Ascending aorta (tissue), 2 donors: ENCODE results near the gene POF1B. TPM values are rescaled to one million over a fixed set of nuclear protein-coding genes. Genes with fewer than 3 reads are reported as not detected.
"Not testable (repeated sequence)": the region's sequence is repeated elsewhere in the genome, so short reads cannot be mapped to it uniquely, and the experiment has no call there.

ENCODE experiments used
- DNase-seq, 2 donors: peaks; one replicate each; pipeline ENCODE4 v3.0.0-alpha.2; 2019; ENCODE audit warnings: low spot score in 2 of 2
- H3K27ac ChIP-seq, 2 donors: fragments of 200-600 bp; sonication (generic); one replicate each; pipeline ENCODE4 v1.5.1; 2016 to 2017; ENCODE audit warnings: mild to moderate bottlenecking in 1 of 2
- H3K27me3 ChIP-seq: fragments of 200-600 bp; sonication (generic); one replicate; pipeline ENCODE4 v1.5.1; 2017
- H3K36me3 ChIP-seq, 2 donors: fragments of 200-600 bp; sonication (generic); one replicate each; pipeline ENCODE4 v1.5.1; 2016
- H3K4me1 ChIP-seq, 2 donors: fragments of 200-600 bp; sonication (generic); one replicate each; pipeline ENCODE4 v1.5.1; 2016 to 2017; ENCODE audit warnings: mild to moderate bottlenecking in 1 of 2
- H3K4me3 ChIP-seq, 2 donors: fragments of 200-600 bp; sonication (generic); one replicate each; pipeline ENCODE4 v1.5.1; 2016 to 2017; ENCODE audit warnings: mild to moderate bottlenecking in 1 of 2
- H3K9me3 ChIP-seq, 2 donors: fragments of 200-600 bp; sonication (generic); one replicate each; pipeline ENCODE4 v1.5.1; 2016
- intact Hi-C: fragments of 100-400 bp; cut with DNase I; formaldehyde crosslinking; loops from one replicate; pipeline ENCODE4 v1.15.1; 2023
- total RNA-seq: library from RNA; depleted of rRNA; stranded (reverse); fragments of >200 nt; gene quantifications from one replicate; pipeline ENCODE4 v1.1.0, GENCODE V29; 2016
- TF ChIP-seq, protein P1 (sequence below), 3 experiments: fragments of 200-600 bp in 2 of 3; fragments of 450-650 bp in 1 of 3; sonication (generic) in 2 of 3; IDR thresholded peaks; one replicate each; pipeline ENCODE4 v1.5.1; 2016 to 2019; ENCODE audit warnings: antibody characterized with exemption in 3 of 3, mild to moderate bottlenecking in 1 of 3, moderate library complexity in 1 of 3

POF1B gene
- total RNA-seq, 1 donor from 2014 or later: 0.21 TPM

DNA sequence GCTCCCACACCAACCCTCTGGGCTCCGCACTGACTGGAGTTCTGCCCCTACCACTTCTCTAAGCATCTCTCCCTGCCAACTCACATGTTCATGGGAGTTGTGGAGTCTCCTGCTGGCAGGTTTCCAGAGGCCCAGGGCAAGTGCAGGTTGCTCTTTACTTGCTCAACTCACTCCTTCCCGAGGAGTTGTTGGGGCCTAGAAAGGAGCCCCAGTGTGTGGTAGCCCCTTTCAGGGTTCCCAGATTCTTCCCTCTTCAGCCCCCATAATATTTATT is 52.5 kb downstream of the POF1B start:
- intact Hi-C loops: no loop called here
- H3K36me3 ChIP-seq: no peaks in the 10 kb centered on the region
- DNase-seq: no peak
- H3K9me3 ChIP-seq: no peaks in the 10 kb centered on the region
- H3K4me1 ChIP-seq: no peaks in the 10 kb centered on the region
- H3K4me3 ChIP-seq: no peak overlapping the region
- H3K27me3 ChIP-seq: no peaks in the 10 kb centered on the region
- TF ChIP-seq, protein P1, sequence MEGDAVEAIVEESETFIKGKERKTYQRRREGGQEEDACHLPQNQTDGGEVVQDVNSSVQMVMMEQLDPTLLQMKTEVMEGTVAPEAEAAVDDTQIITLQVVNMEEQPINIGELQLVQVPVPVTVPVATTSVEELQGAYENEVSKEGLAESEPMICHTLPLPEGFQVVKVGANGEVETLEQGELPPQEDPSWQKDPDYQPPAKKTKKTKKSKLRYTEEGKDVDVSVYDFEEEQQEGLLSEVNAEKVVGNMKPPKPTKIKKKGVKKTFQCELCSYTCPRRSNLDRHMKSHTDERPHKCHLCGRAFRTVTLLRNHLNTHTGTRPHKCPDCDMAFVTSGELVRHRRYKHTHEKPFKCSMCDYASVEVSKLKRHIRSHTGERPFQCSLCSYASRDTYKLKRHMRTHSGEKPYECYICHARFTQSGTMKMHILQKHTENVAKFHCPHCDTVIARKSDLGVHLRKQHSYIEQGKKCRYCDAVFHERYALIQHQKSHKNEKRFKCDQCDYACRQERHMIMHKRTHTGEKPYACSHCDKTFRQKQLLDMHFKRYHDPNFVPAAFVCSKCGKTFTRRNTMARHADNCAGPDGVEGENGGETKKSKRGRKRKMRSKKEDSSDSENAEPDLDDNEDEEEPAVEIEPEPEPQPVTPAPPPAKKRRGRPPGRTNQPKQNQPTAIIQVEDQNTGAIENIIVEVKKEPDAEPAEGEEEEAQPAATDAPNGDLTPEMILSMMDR (IDR thresholded peaks at IDR 0.05): no peak
- no peak overlapping the region for H3K27ac ChIP-seq

- H3K4me1 ChIP-seq: no peaks in the 10 kb centered on the region
- no peak for DNase-seq
Measured at GRCh38 chrX:85326234-85327059, 53.0 kb downstream of the POF1B start.

GRCh38 chrX:85311348-85311747 is 68.1 kb downstream of the POF1B start:
- H3K4me3 ChIP-seq, DNase-seq, H3K36me3 ChIP-seq, H3K27me3 ChIP-seq, intact Hi-C loops, H3K4me1 ChIP-seq, H3K9me3 ChIP-seq, H3K27ac ChIP-seq: not testable (repeated sequence)

More at GRCh38 chrX:85326234-85327059, 53.0 kb downstream of the POF1B start:
- no peak overlapping the region for H3K4me3 ChIP-seq
- intact Hi-C loops: no loop called here
- H3K36me3 ChIP-seq: no peaks in the 10 kb centered on the region
- H3K27me3 ChIP-seq: no peaks in the 10 kb centered on the region
- no peak overlapping the region for H3K27ac ChIP-seq
- TF ChIP-seq, protein P1 (IDR thresholded peaks at IDR 0.05): no peak
- no peaks in the 10 kb centered on the region for H3K9me3 ChIP-seq

DNA sequence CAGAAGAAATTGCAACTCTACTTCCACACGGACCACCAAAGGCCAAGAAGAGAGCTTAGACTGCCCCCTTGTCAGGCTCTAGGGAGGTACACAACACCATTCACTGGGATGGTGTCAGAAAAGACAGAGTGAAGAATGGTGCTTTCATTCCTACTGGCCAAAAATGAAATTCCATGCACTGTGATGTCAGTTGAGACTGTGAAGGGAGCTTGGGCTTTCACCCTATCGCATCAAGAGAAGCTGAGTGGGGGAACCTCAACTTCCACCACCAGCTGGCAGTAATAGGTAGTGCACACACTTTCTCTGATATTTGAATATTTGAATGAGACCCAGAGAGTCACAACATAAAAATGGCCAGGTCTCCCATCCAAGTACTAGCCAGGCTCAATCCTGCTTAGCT is 69.7 kb downstream of the POF1B start:
- intact Hi-C loops: no loop called here
- H3K27ac ChIP-seq: no peak overlapping the region
- no peak for DNase-seq
- no peaks in the 10 kb centered on the region for H3K27me3 ChIP-seq
- H3K36me3 ChIP-seq: no peaks in the 10 kb centered on the region
- TF ChIP-seq, protein P1 (IDR thresholded peaks at IDR 0.05): no peak
- no peaks in the 10 kb centered on the region for H3K9me3 ChIP-seq
- H3K4me1 ChIP-seq: no peaks in the 10 kb centered on the region
- H3K4me3 ChIP-seq: no peak overlapping the region

GRCh38 chrX:85303544-85303943 is 75.9 kb downstream of the POF1B start:
- Histone ChIP-seq H3K4me3 (no peak overlapping the region), H3K27ac (no peak overlapping the region), H3K9me3 (no peaks in the 10 kb centered on the region), H3K27me3 (no peaks in the 10 kb centered on the region), H3K36me3 (no peaks in the 10 kb centered on the region), H3K4me1 (no peaks in the 10 kb centered on the region)
- DNase-seq: no peak
- intact Hi-C loops: no loop called here
- TF ChIP-seq, protein P1 (IDR thresholded peaks at IDR 0.05): no peak

GRCh38 chrX:85288992-85289723 is 90.3 kb downstream of the POF1B start:
- H3K27me3 ChIP-seq: no peaks in the 10 kb centered on the region
- no peaks in the 10 kb centered on the region for H3K4me1 ChIP-seq
- intact Hi-C loops: no loop called here
- no peak for DNase-seq
- TF ChIP-seq, protein P1 (IDR thresholded peaks at IDR 0.05): no peak
- H3K9me3 ChIP-seq: no peaks in the 10 kb centered on the region
- H3K27ac ChIP-seq: no peak overlapping the region
- no peaks in the 10 kb centered on the region for H3K36me3 ChIP-seq
- H3K4me3 ChIP-seq: no peak overlapping the region

DNA sequence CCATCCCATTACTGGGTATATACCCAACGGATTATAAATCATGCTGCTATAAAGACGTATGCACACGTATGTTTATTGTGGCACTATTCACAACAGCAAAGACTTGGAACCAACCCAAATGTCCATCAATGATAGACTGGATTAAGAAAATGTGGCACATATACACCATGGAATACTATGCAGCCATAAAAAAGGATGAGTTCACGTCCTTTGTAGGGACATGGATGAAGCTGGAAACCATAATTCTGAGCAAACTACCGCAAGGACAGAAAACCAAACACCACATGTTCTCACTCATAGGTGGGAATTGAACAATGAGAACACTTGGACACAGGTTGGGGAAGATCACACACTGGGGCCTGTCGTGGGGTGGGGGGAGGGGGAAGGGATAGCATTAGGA is 94.2 kb downstream of the POF1B start:
- H3K27me3 ChIP-seq, H3K4me3 ChIP-seq, intact Hi-C loops, DNase-seq, H3K36me3 ChIP-seq, H3K27ac ChIP-seq, H3K9me3 ChIP-seq, H3K4me1 ChIP-seq: not testable (repeated sequence)
